K562 (cell line): ENCODE data around the gene UBL5. TPM values are rescaled to one million over a fixed set of nuclear protein-coding genes. Genes with fewer than 3 reads are reported as not detected.
A peak's percentile ranks its signal among the peaks of the same experiment; 100 is the strongest.

Experiments used
- BMI1 ChIP-seq: fragments of 150-350 bp; IDR thresholded peaks from 2 replicates; pipeline ENCODE4 v1.6.1; 2014; ENCODE audit warnings: low read length
- CBX2 ChIP-seq: fragments of 200-600 bp; sonication (generic); IDR thresholded peaks from one replicate; pipeline ENCODE4 v1.6.1; 2012; ENCODE audit warnings: mild to moderate bottlenecking, low read length, inconsistent platforms; ENCODE audit not compliant: insufficient read depth, poor library complexity, severe bottlenecking
- CXXC5 ChIP-seq: fragments of 250-450 bp; sonication (Bioruptor Pico); IDR thresholded peaks from 2 replicates; pipeline ENCODE4 v1.8.0; 2022; ENCODE audit warnings: inconsistent platforms, mild to moderate bottlenecking, moderate library complexity
- E2F3 ChIP-seq: fragments of 250-450 bp; sonication (Bioruptor Pico); IDR thresholded peaks from 2 replicates; pipeline ENCODE4 v1.4.0; 2020; ENCODE audit warnings: mild to moderate bottlenecking
- GATAD2A ChIP-seq: fragments of 450-650 bp; IDR thresholded peaks from 2 replicates; pipeline ENCODE4 v1.6.1; 2017
- LARP7 ChIP-seq: fragments of 450-650 bp; IDR thresholded peaks from 2 replicates; pipeline ENCODE4 v1.6.1; 2016
- NFATC3 ChIP-seq: fragments of 450-650 bp; IDR thresholded peaks from 2 replicates; pipeline ENCODE4 v1.6.1; 2017; ENCODE audit warnings: mild to moderate bottlenecking
- NFRKB ChIP-seq: fragments of 450-650 bp; IDR thresholded peaks from 2 replicates; pipeline ENCODE4 v1.6.1; 2016; ENCODE audit warnings: low read depth
- NR1H2 ChIP-seq: sonication (generic); formaldehyde crosslinking; IDR thresholded peaks from 2 replicates; pipeline ENCODE4 v1.4.0; 2020; ENCODE audit warnings: mild to moderate bottlenecking, missing genetic modification reagents
- NR4A1 ChIP-seq, 2 experiments: fragments of 250-450 bp in 1 of 2; fragments of 450-650 bp in 1 of 2; sonication (Bioruptor Pico) in 1 of 2; IDR thresholded peaks; 2 replicates each; pipeline versions ENCODE4 v1.4.0 to v1.6.1; 2016 to 2020; ENCODE audit warnings: mild to moderate bottlenecking in 2 of 2, missing compliant biosample characterization in 1 of 2, missing genetic modification characterization in 1 of 2, moderate library complexity in 1 of 2
- POLR2AphosphoS5 ChIP-seq: IDR thresholded peaks from 2 replicates; pipeline ENCODE4 v1.6.1; 2011; ENCODE audit warnings: mild to moderate bottlenecking, low read depth, low read length, moderate library complexity; ENCODE audit not compliant: control insufficient read depth, insufficient read depth
- ZEB2 ChIP-seq: fragments of 450-650 bp; IDR thresholded peaks from 2 replicates; pipeline ENCODE4 v1.6.1; 2016
- ZNF175 ChIP-seq: fragments of 200-800 bp; sonication (Bioruptor generic); IDR thresholded peaks from 2 replicates; pipeline ENCODE4 v1.6.1; 2016; ENCODE audit warnings: low read depth, mild to moderate bottlenecking, missing genetic modification characterization, missing compliant biosample characterization
- ZNF384 ChIP-seq: IDR thresholded peaks from 2 replicates; pipeline ENCODE4 v1.6.1; 2012; ENCODE audit warnings: low read depth, low read length, improper control_type of control experiment
- ZNF695 ChIP-seq: fragments of 450-650 bp; formaldehyde crosslinking; IDR thresholded peaks from 2 replicates; pipeline ENCODE4 v1.4.0; 2020; ENCODE audit warnings: mild to moderate bottlenecking, moderate library complexity
- polyA plus RNA-seq, 8 experiments: library from polyadenylated mRNA; depleted of rRNA in 4 of 8; stranded (reverse) in 5 of 8; unstranded in 3 of 8; fragments of >200 nt; fragmentation: Nextera tagmentation in 2 of 8; fragmentation: Illumina TruSeq in 1 of 8; extraction: Ambion mirVana in 2 of 8; extraction: Trizol in 1 of 8; gene quantifications; 2 replicates each; pipeline versions ENCODE4 v1.2.1 to v1.2.3, GENCODE V29; 2011 to 2014; ENCODE audit warnings: inconsistent platforms in 1 of 8, missing spikeins in 1 of 8
- total RNA-seq, 7 experiments: library from RNA; depleted of rRNA in 6 of 7; stranded (reverse); fragments of >200 nt in 6 of 7; fragmentation: Illumina TruSeq in 2 of 7; extraction: Trizol in 2 of 7; gene quantifications; 2 replicates each; pipeline versions ENCODE4 v1.2.1 to v1.2.3, GENCODE V29; 2011 to 2021; ENCODE audit warnings: low replicate concordance in 1 of 7
- TF ChIP-seq, protein P1 (sequence below): fragments of 250-450 bp; sonication (Bioruptor Pico); IDR thresholded peaks from 2 replicates; pipeline ENCODE4 v1.4.0; 2020; ENCODE audit warnings: mild to moderate bottlenecking, moderate library complexity, borderline replicate concordance
- TF ChIP-seq, protein P2 (sequence below): fragments of 250-450 bp; sonication (Bioruptor Pico); IDR thresholded peaks from 2 replicates; pipeline ENCODE4 v1.5.0; 2021; ENCODE audit warnings: mild to moderate bottlenecking, borderline replicate concordance
- TF ChIP-seq, protein P3 (sequence below): fragments of 250-450 bp; sonication (Bioruptor Pico); IDR thresholded peaks from 2 replicates; pipeline ENCODE4 v1.8.0; 2021; ENCODE audit warnings: mild to moderate bottlenecking, moderate library complexity
- TF ChIP-seq, protein P4 (sequence below): sonication (generic); formaldehyde crosslinking; IDR thresholded peaks from 2 replicates; pipeline ENCODE4 v1.8.0; 2022; ENCODE audit warnings: missing genetic modification reagents, mild to moderate bottlenecking, borderline replicate concordance
- TF ChIP-seq, protein P5 (sequence below): fragments of 450-650 bp; IDR thresholded peaks from 2 replicates; pipeline ENCODE4 v1.6.1; 2016

The UBL5 gene
- total and polyA plus RNA-seq, 9 of the 15 experiments (the other 6 are each of a cell fraction or from before 2014, with no cell fraction given) = 410 to 1,266 (median 613) TPM

DNA sequence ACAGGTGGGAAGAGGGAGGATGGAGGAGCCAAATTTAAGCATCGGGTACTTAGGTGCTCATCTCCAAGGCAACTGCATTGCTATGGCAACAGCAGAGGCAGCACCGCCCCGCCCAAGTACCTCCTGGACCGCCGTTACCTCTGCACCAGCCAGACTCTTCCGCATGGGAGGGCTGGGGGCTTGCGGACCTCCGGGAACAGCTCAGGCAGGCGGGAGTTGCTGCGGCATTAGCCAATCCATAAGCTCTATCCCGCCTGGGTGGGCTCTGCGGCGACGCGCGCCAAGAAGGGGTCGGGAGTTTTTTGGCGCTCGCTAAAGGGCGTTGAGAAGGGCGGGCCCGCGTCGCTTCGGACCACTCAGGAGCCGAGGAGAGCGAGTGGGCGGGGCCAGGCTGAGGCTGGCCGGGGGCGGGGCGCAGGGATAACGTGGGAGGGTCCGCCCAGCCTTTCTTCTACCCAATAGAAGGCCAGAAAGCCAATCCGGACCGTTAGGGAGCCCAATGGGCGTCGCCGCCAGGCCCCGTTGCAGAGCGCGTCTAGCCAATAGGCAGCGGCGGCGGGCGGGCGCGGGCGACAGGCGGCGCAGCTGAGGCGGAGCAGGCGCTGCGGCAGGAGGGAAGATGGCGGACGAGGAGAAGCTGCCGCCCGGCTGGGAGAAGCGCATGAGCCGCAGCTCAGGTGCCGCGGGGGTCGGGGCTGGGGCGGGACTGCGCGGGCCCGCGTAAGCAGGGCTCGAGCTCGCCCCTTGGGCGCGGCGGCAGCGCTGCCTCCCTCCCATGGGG is 7.2 kb downstream of the UBL5 start, which contains the start of gene PIN1 (continued):
- TF ChIP-seq, protein P1, sequence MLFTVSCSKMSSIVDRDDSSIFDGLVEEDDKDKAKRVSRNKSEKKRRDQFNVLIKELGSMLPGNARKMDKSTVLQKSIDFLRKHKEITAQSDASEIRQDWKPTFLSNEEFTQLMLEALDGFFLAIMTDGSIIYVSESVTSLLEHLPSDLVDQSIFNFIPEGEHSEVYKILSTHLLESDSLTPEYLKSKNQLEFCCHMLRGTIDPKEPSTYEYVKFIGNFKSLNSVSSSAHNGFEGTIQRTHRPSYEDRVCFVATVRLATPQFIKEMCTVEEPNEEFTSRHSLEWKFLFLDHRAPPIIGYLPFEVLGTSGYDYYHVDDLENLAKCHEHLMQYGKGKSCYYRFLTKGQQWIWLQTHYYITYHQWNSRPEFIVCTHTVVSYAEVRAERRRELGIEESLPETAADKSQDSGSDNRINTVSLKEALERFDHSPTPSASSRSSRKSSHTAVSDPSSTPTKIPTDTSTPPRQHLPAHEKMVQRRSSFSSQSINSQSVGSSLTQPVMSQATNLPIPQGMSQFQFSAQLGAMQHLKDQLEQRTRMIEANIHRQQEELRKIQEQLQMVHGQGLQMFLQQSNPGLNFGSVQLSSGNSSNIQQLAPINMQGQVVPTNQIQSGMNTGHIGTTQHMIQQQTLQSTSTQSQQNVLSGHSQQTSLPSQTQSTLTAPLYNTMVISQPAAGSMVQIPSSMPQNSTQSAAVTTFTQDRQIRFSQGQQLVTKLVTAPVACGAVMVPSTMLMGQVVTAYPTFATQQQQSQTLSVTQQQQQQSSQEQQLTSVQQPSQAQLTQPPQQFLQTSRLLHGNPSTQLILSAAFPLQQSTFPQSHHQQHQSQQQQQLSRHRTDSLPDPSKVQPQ (CRISPR knock-in tag) = no peak
- TF ChIP-seq, protein P2, sequence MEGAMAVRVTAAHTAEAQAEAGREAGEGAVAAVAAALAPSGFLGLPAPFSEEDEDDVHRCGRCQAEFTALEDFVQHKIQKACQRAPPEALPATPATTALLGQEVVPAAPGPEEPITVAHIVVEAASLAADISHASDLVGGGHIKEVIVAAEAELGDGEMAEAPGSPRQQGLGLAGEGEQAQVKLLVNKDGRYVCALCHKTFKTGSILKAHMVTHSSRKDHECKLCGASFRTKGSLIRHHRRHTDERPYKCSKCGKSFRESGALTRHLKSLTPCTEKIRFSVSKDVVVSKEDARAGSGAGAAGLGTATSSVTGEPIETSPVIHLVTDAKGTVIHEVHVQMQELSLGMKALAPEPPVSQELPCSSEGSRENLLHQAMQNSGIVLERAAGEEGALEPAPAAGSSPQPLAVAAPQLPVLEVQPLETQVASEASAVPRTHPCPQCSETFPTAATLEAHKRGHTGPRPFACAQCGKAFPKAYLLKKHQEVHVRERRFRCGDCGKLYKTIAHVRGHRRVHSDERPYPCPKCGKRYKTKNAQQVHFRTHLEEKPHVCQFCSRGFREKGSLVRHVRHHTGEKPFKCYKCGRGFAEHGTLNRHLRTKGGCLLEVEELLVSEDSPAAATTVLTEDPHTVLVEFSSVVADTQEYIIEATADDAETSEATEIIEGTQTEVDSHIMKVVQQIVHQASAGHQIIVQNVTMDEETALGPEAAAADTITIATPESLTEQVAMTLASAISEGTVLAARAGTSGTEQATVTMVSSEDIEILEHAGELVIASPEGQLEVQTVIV (CRISPR knock-in tag) = no peak
- TF ChIP-seq, protein P3, sequence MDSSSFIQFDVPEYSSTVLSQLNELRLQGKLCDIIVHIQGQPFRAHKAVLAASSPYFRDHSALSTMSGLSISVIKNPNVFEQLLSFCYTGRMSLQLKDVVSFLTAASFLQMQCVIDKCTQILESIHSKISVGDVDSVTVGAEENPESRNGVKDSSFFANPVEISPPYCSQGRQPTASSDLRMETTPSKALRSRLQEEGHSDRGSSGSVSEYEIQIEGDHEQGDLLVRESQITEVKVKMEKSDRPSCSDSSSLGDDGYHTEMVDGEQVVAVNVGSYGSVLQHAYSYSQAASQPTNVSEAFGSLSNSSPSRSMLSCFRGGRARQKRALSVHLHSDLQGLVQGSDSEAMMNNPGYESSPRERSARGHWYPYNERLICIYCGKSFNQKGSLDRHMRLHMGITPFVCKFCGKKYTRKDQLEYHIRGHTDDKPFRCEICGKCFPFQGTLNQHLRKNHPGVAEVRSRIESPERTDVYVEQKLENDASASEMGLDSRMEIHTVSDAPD (CRISPR knock-in tag) = no peak
- TF ChIP-seq ZNF175 (CRISPR knock-in tag) (no peak), NR4A1 (CRISPR knock-in tag; IDR thresholded peaks at IDR 0.05) (no peak), NR4A1 (tag; IDR thresholded peaks at IDR 0.05) (no peak), ZNF384 (no peak), BMI1 (peak; percentile 99), E2F3 (0 out of 2 replicates have a peak, but pooled peaks have one; percentile 71), ZEB2 (peak; percentile 92), NFATC3 (no peak), GATAD2A (no peak), LARP7 (no peak), ZNF695 (CRISPR knock-in tag) (no peak), POLR2AphosphoS5 (peak; percentile 55; the same call in 1 of the 2 replicates), NR1H2 (CRISPR knock-in tag) (peak; percentile 33; the same call in 1 of the 2 replicates), NFRKB (peak; percentile 58), CXXC5 (peak; percentile 96), CBX2 (no peak)
- TF ChIP-seq, protein P4, sequence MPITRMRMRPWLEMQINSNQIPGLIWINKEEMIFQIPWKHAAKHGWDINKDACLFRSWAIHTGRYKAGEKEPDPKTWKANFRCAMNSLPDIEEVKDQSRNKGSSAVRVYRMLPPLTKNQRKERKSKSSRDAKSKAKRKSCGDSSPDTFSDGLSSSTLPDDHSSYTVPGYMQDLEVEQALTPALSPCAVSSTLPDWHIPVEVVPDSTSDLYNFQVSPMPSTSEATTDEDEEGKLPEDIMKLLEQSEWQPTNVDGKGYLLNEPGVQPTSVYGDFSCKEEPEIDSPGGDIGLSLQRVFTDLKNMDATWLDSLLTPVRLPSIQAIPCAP (CRISPR knock-in tag) = no peak
- TF ChIP-seq, protein P5, sequence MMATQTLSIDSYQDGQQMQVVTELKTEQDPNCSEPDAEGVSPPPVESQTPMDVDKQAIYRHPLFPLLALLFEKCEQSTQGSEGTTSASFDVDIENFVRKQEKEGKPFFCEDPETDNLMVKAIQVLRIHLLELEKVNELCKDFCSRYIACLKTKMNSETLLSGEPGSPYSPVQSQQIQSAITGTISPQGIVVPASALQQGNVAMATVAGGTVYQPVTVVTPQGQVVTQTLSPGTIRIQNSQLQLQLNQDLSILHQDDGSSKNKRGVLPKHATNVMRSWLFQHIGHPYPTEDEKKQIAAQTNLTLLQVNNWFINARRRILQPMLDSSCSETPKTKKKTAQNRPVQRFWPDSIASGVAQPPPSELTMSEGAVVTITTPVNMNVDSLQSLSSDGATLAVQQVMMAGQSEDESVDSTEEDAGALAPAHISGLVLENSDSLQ = peak; percentile 95
